ENCODE measurements around the gene LPAR2. TPM values are rescaled to one million over a fixed set of nuclear protein-coding genes. Genes with fewer than 3 reads are reported as not detected.

Gene LPAR2
- total RNA-seq, 1 donor from 2014 or later = 170 TPM

- Mint-ChIP-seq H3K4me3 (ENCODE audit: low read depth) (no peak overlapping the region), H3K36me3 (ENCODE audit: insufficient read depth) (no peaks in the 10 kb centered on the region), H3K27me3 (no peaks in the 10 kb centered on the region), H3K9me3 (ENCODE audit: low read depth) (no peaks in the 10 kb centered on the region), H3K4me1 (ENCODE audit: low read depth) (peaks cover 5% of the 10 kb centered on the region), H3K27ac (no peak overlapping the region)
- no peak for TF ChIP-seq CTCF (IDR thresholded peaks at IDR 0.05; ENCODE audit: unreplicated experiment)
- DNase-seq (ENCODE audit: low spot score, unreplicated experiment) = no peak
These were observed 47.6 kb downstream of the LPAR2 start for GRCh38 chr19:19580418-19580817.

GRCh38 chr19:19579533-19580361, 48.3 kb downstream of the LPAR2 start:
- no peaks in the 10 kb centered on the region for H3K9me3 Mint-ChIP-seq (ENCODE audit: low read depth)
- DNase-seq (ENCODE audit: low spot score, unreplicated experiment) = no peak
- no peaks in the 10 kb centered on the region for H3K36me3 Mint-ChIP-seq (ENCODE audit: insufficient read depth)
- H3K4me3 Mint-ChIP-seq (ENCODE audit: low read depth) = no peak overlapping the region
- TF ChIP-seq CTCF (IDR thresholded peaks at IDR 0.05; ENCODE audit: unreplicated experiment) = no peak
- peaks cover 9% of the 10 kb centered on the region for H3K4me1 Mint-ChIP-seq (ENCODE audit: low read depth)
- H3K27me3 Mint-ChIP-seq = no peaks in the 10 kb centered on the region
- no peak overlapping the region for H3K27ac Mint-ChIP-seq

- TF ChIP-seq CTCF (IDR thresholded peaks at IDR 0.05; ENCODE audit: unreplicated experiment) = no peak
- no peaks in the 10 kb centered on the region for H3K36me3 Mint-ChIP-seq (ENCODE audit: insufficient read depth)
- H3K27ac Mint-ChIP-seq = no peak overlapping the region
- no peak overlapping the region for H3K4me3 Mint-ChIP-seq (ENCODE audit: low read depth)
- peaks cover 9% of the 10 kb centered on the region for H3K4me1 Mint-ChIP-seq (ENCODE audit: low read depth)
- H3K9me3 Mint-ChIP-seq (ENCODE audit: low read depth) = no peaks in the 10 kb centered on the region
- DNase-seq (ENCODE audit: low spot score, unreplicated experiment) = no peak
- H3K27me3 Mint-ChIP-seq = no peaks in the 10 kb centered on the region
These were observed 49.8 kb downstream of the LPAR2 start for GRCh38 chr19:19578252-19578651.

GRCh38 chr19:19575411-19575810, 52.6 kb downstream of the LPAR2 start:
- Mint-ChIP-seq H3K9me3 (ENCODE audit: low read depth) (no peaks in the 10 kb centered on the region), H3K27ac (peak overlapping the region; percentile 42), H3K4me3 (ENCODE audit: low read depth) (no peak overlapping the region), H3K4me1 (ENCODE audit: low read depth) (peaks cover 9% of the 10 kb centered on the region), H3K36me3 (ENCODE audit: insufficient read depth) (no peaks in the 10 kb centered on the region), H3K27me3 (no peaks in the 10 kb centered on the region)
- no peak for TF ChIP-seq CTCF (IDR thresholded peaks at IDR 0.05; ENCODE audit: unreplicated experiment)
- DNase-seq (ENCODE audit: low spot score, unreplicated experiment) = no peak

Other genes starting within 250 kb of the LPAR2 start
- 91.0 and 98.7 TPM in 2 replicates for gene GATAD2A, start 222.5 kb downstream of the LPAR2 start, total RNA-seq
- gene TSSK6, start 112.7 kb downstream of the LPAR2 start, total RNA-seq = 2.7 and 3.3 TPM in 2 replicates
- gene NDUFA13, start 112.0 kb downstream of the LPAR2 start, total RNA-seq = 346 and 347 TPM in 2 replicates
- gene YJEFN3, start 99.3 kb downstream of the LPAR2 start, total RNA-seq = 22.6 and 27.6 TPM in 2 replicates
- 2.4 and 2.6 TPM in 2 replicates for gene CILP2, start 90.0 kb downstream of the LPAR2 start, total RNA-seq
- 5.0 and 5.2 TPM in 2 replicates for gene PBX4, start 9.5 kb downstream of the LPAR2 start, total RNA-seq
- gene GMIP, start 15.4 kb upstream of the LPAR2 start, total RNA-seq = 29.2 and 30.5 TPM in 2 replicates
- 81.1 and 87.1 TPM in 2 replicates for gene ATP13A1, start 35.5 kb upstream of the LPAR2 start, total RNA-seq
- gene ZNF101, start 40.6 kb upstream of the LPAR2 start, total RNA-seq = 15.3 and 15.6 TPM in 2 replicates
- 10.5 and 12.4 TPM in 2 replicates for gene ZNF14, start 104.9 kb upstream of the LPAR2 start, total RNA-seq
- 18.6 and 22.0 TPM in 2 replicates for gene ZNF506, start 193.5 kb upstream of the LPAR2 start, total RNA-seq
- gene ZNF253, start 237.7 kb upstream of the LPAR2 start, total RNA-seq = 50.0 and 59.4 TPM in 2 replicates